OCI-LY7 (cell line): Measurements from ENCODE around the gene SPACDR. TPM values are rescaled to one million over a fixed set of nuclear protein-coding genes. Genes with fewer than 3 reads are reported as not detected.

Experiments used
- BruUV-seq: library from RNA; stranded (reverse); fragments of 400-500 nt; replicated peaks from 2 replicates; lab custom pipeline; 2021; lab: Mats Ljungman, UMichigan
- CTCF ChIA-PET: fragments of 300-600 bp; sonication (Branson Sonifier 250); formaldehyde crosslinking; loops from one replicate; lab custom pipeline; 2022; ENCODE audit warnings: antibody characterized with exemption; ENCODE audit not compliant: unreplicated experiment; lab: Charles Lee
- POLR2A ChIA-PET: fragments of 300-600 bp; sonication (Branson Sonifier 250); formaldehyde crosslinking; loops from one replicate; lab custom pipeline; 2022; ENCODE audit warnings: antibody characterized with exemption; lab: Charles Lee
- DNase-seq: peaks from one replicate; pipeline ENCODE4 v3.0.0-alpha.2; 2015; ENCODE audit warnings: low spot score
- H2AFZ ChIP-seq: fragments of 200-600 bp; sonication (generic), shearing (Covaris generic); 2 replicates; pipeline ENCODE4 v1.6.1; 2014; ENCODE audit warnings: mild to moderate bottlenecking, antibody characterized with exemption, low read length, moderate library complexity
- H3K27ac ChIP-seq: fragments of 200-600 bp; sonication (generic); 2 replicates; pipeline ENCODE4 v1.5.1; 2014; ENCODE audit warnings: mixed run types, low read depth, mild to moderate bottlenecking, moderate library complexity, low read length, inconsistent platforms; ENCODE audit not compliant: poor library complexity, severe bottlenecking
- H3K36me3 ChIP-seq: fragments of 200-600 bp; sonication (generic); 2 replicates; pipeline ENCODE4 v1.6.1; 2014; ENCODE audit warnings: mild to moderate bottlenecking, antibody characterized with exemption, low read length, moderate library complexity, mixed read lengths; ENCODE audit not compliant: insufficient read depth
- H3K4me1 ChIP-seq: fragments of 200-600 bp; sonication (generic); 2 replicates; pipeline ENCODE4 v1.5.1; 2014; ENCODE audit warnings: mild to moderate bottlenecking, low read length; ENCODE audit not compliant: insufficient read depth, poor library complexity, severe bottlenecking
- H3K4me2 ChIP-seq: fragments of 200-600 bp; sonication (generic); 2 replicates; pipeline ENCODE4 v1.6.1; 2014; ENCODE audit warnings: mild to moderate bottlenecking, low read length
- H3K4me3 ChIP-seq: fragments of 200-600 bp; sonication (generic); 2 replicates; pipeline ENCODE4 v1.5.1; 2014; ENCODE audit warnings: mild to moderate bottlenecking, low read depth, low read length; ENCODE audit not compliant: poor library complexity, severe bottlenecking
- H3K79me2 ChIP-seq: fragments of 200-600 bp; sonication (generic); 2 replicates; pipeline ENCODE4 v1.6.1; 2016; ENCODE audit warnings: low read depth, mild to moderate bottlenecking, low read length, moderate library complexity, mixed read lengths; ENCODE audit not compliant: insufficient read depth
- H3K9me2 ChIP-seq: fragments of 200-600 bp; sonication (generic); 2 replicates; pipeline ENCODE4 v1.6.1; 2016; ENCODE audit warnings: mild to moderate bottlenecking, low read length, mixed read lengths; ENCODE audit not compliant: insufficient read depth
- H3K9me3 ChIP-seq: fragments of 200-600 bp; sonication (generic); 2 replicates; pipeline ENCODE4 v1.6.1; 2014; ENCODE audit warnings: mild to moderate bottlenecking, mixed run types, low read length, mixed read lengths
- H4K20me1 ChIP-seq: fragments of 200-600 bp; sonication (generic); 2 replicates; pipeline ENCODE4 v1.6.1; 2014; ENCODE audit warnings: mild to moderate bottlenecking, antibody characterized with exemption, low read length, moderate library complexity, mixed read lengths; ENCODE audit not compliant: insufficient read depth
- CTCF ChIP-seq: fragments of 200-600 bp; sonication (generic); conservative IDR thresholded peaks from 2 replicates; pipeline ENCODE4 v1.5.1; 2014; ENCODE audit warnings: mild to moderate bottlenecking, antibody characterized with exemption, low read length, moderate library complexity, mixed read lengths
- EZH2phosphoT487 ChIP-seq: fragments of 200-600 bp; sonication (generic); IDR thresholded peaks from 2 replicates; pipeline ENCODE4 v1.6.1; 2018; ENCODE audit warnings: low read depth, borderline replicate concordance, mild to moderate bottlenecking, mixed run types, antibody characterized with exemption, low read length, moderate library complexity, mixed read lengths
- intact Hi-C: fragments of 100-400 bp; cut with micrococcal nuclease; formaldehyde crosslinking; loops from one replicate; pipeline ENCODE4 v1.10.0; 2022; ENCODE audit not compliant: unreplicated experiment
- total RNA-seq, 2 experiments: library from RNA; depleted of rRNA in 1 of 2; stranded (reverse); fragments of >200 nt in 1 of 2; shearing (Covaris generic) in 1 of 2; gene quantifications; 2 replicates each; pipeline ENCODE4 v1.2.3, GENCODE V29; 2014 to 2022

SPACDR gene
- total RNA-seq, 2 experiments from 2014 or later: 1.6 to 2.4 TPM

DNA sequence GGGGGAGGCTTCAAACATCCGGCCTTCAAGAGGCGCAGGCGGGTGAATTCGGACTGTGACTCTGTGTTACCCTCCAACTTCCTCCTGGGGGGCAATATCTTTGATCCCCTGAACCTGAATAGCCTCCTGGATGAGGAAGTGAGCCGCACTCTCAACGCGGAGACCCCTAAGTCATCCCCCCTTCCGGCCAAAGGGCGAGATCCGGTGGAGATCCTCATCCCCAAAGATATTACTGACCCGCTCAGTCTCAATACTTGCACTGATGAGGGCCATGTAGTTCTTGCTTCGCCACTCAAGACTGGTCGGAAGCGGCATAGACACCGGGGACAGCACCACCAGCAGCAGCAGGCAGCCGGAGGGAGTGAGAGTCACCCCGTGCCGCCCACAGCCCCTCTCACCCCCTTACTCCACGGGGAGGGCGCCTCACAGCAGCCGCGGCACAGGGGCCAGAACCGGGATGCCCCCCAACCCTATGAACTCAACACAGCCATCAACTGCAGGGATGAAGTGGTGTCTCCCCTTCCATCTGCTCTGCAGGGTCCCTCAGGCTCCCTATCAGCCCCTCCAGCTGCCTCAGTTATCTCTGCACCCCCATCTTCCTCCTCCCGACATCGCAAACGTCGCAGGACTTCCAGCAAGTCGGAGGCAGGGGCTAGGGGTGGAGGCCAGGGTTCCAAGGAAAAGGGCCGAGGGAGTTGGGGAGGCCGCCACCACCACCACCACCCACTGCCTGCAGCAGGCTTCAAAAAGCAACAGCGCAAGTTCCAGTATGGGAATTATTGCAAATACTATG lies 33.4 kb downstream of the SPACDR start:
- H3K4me1 ChIP-seq: peaks cover 53% of the 10 kb centered on the region

GRCh38 chr7:100429637-100430492 lies 34.2 kb downstream of the SPACDR start, which contains the start of gene MEPCE:
Gene MEPCE (plus strand): TSS chr7:100429831. CDS start chr7:100430019, 188 bp downstream.
- H3K9me2 ChIP-seq: no peaks in the 10 kb centered on the region
- ChIA-PET CTCF (interaction anchor here (0.5 kb wide), 1 partner anchor 246 kb away, joined by 3 read pairs; no protein-coding TSS in a partner anchor), POLR2A (interaction anchor here (0.6 to 2.0 kb wide), 15 partner anchors 8 to 240 kb away, joined by 3 to 7 read pairs (median 3); no protein-coding TSS in a partner anchor)
- H3K36me3 ChIP-seq: peaks cover 47% of the 10 kb centered on the region
- no peaks in the 10 kb centered on the region for H3K9me3 ChIP-seq
- no TSS peak for BruUV-seq
- peak within 1 kb of the TSS; percentile 93 for H3K27ac ChIP-seq
- H2AFZ ChIP-seq: peak within 1 kb of the TSS; percentile 76; the same call in 1 of the 2 replicates
- no peak for TF ChIP-seq EZH2phosphoT487
- no peak for TF ChIP-seq CTCF
- peak within 1 kb of the TSS; percentile 96 for H3K4me2 ChIP-seq
- intact Hi-C loops: loop anchor here (1.0 kb wide), 1 partner anchor 61 kb away; no protein-coding TSS in a partner anchor
- H3K4me1 ChIP-seq: peaks cover 50% of the 10 kb centered on the region
- H3K4me3 ChIP-seq: peak within 1 kb of the TSS; percentile 91
- H4K20me1 ChIP-seq: peaks cover 9% of the 10 kb centered on the region; the same call in 1 of the 2 replicates
- peak; percentile 96 for DNase-seq
- H3K79me2 ChIP-seq: peaks cover 41% of the 10 kb centered on the region

More for the DNA sequence above, 33.4 kb downstream of the SPACDR start:
- Histone ChIP-seq H3K27ac (peak overlapping the region; percentile 93), H3K9me3 (no peaks in the 10 kb centered on the region), H3K4me3 (peak overlapping the region; percentile 91), H2AFZ (no peak overlapping the region), H3K36me3 (peaks cover 55% of the 10 kb centered on the region), H3K9me2 (no peaks in the 10 kb centered on the region), H3K79me2 (peaks cover 48% of the 10 kb centered on the region), H4K20me1 (peaks cover 9% of the 10 kb centered on the region; the same call in 1 of the 2 replicates), H3K4me2 (peak overlapping the region; percentile 83)
- ChIA-PET POLR2A (interaction anchor here (0.7 to 1.4 kb wide), 3 partner anchors 14 to 37 kb away, joined by 3 to 5 read pairs (median 3); no protein-coding TSS in a partner anchor), CTCF (interaction anchor here (0.5 kb wide), 1 partner anchor 245 kb away, joined by 3 read pairs; no protein-coding TSS in a partner anchor)
- intact Hi-C loops: loop anchor here (1.0 kb wide), 1 partner anchor 47 kb away; no protein-coding TSS in a partner anchor
- no TSS peak for BruUV-seq
- no peak for DNase-seq
- TF ChIP-seq EZH2phosphoT487: no peak
- TF ChIP-seq CTCF: no peak
